ENCODE results near the gene ERG.

- no peak for TF ChIP-seq ATF6 (CRISPR knock-in tag; conservative IDR thresholded peaks at IDR 0.05)
- TF ChIP-seq NFE2L1 (CRISPR knock-in tag; IDR thresholded peaks at IDR 0.05; ENCODE audit: borderline replicate concordance), result no peak
- no peak for TF ChIP-seq ZNF674 (CRISPR knock-in tag; IDR thresholded peaks at IDR 0.05; ENCODE audit: low read depth)
- TF ChIP-seq POLR2A (IDR thresholded peaks at IDR 0.05; ENCODE audit: insufficient read depth in 1 of 2, low read depth in 2 of 2, low read length in 2 of 2), result no peak
- no peak for TF ChIP-seq ZNF121 (CRISPR knock-in tag; IDR thresholded peaks at IDR 0.05)
- no peak for TF ChIP-seq CTCF (CRISPR knock-in tag; IDR thresholded peaks at IDR 0.05)
Observed at GRCh38 chr21:38413958-38414548, 84.2 kb downstream of the ERG start.

All from HepG2 (cell line).